GM19397 (cell line): ENCODE results near the gene RBBP4.
"Not testable (repeated sequence)": the region's sequence is repeated elsewhere in the genome, so short reads cannot be mapped to it uniquely, and the experiment has no call there.

ENCODE experiments used
- ATAC-seq: cut with Tn5 transposase; IDR thresholded peaks from one replicate; pipeline ENCODE4 v1.9.1; 2021; ENCODE audit warnings: mild to moderate bottlenecking, moderate library complexity; ENCODE audit not compliant: unreplicated experiment

RBBP4 gene

GRCh38 chr1:32650752-32651460 is at the start of gene RBBP4:
Gene RBBP4, plus strand, starts transcription at chr1:32651208. Its CDS starts 99 bp downstream, at chr1:32651307.
- peak; percentile 82 for ATAC-seq

GRCh38 chr1:32605711-32606424 is 45.1 kb upstream of the RBBP4 start:
- ATAC-seq: no peak

GRCh38 chr1:32606565-32607371 is 44.2 kb upstream of the RBBP4 start:
- ATAC-seq: no peak

- ATAC-seq: no peak
Measured at GRCh38 chr1:32609180-32609579, 41.8 kb upstream of the RBBP4 start.

DNA sequence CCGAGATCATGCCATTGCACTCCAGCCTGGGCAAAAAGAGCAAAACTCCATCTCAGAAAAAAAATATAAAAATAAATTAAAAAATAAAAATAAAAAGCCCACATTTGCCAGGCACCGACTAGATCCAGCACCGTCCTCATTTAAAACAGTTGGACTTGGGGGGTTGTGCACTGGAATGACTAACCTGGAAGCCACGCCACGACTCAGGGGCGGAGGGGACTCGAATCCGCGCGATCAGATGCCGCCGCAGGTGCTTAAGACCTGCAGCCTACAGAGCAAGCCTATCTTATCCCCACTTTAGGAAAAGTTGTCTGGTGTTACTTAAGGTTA is 39.2 kb upstream of the RBBP4 start:
- no peak for ATAC-seq

- peak; percentile 57 for ATAC-seq
Measured at GRCh38 chr1:32612189-32612881, 38.7 kb upstream of the RBBP4 start.

DNA sequence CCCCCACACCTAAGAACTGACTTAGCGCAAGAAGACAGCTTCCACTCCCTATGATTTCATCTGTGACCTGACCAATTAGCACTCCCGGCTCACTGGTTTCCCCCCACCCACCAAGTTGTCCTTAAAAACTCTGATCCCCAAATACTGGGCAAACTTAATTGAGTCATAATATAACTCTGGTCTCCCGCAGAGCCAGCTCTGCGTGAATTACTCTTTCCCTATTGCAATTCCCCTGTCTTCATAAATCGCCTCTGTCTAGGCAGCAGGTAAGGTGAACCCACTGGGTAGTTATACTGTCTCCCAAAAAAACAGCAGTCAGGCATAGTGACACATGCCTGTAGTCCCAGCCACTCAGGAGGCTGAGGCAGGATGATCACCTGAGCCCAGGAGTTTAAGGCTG is 37.5 kb upstream of the RBBP4 start:
- no peak for ATAC-seq

DNA sequence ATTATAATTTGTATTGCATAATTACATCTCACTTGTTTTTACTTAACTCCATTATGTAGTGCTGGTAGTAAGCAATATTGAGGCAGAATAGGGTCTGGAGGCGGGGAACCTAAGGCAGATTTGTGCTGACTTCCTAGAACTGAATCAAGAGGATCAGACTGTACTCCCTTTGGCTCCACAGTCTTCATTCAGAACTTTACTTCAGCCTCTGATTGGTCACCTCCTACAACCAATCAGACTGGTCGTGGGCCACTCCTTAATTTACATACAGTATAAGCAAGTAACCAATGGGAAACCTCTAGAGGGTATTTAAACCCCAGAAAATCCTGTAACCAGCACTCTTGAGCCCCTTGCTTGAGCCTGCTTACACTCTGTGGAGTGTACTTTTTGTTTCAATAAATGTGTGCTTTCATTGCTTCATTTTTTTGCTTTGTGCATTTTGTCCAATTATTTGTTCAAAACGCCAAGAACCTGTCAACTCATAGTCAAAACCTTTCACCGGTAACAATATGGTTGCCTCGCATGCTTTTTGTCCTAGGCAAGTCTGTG is 32.3 kb upstream of the RBBP4 start:
- ATAC-seq: no peak

DNA sequence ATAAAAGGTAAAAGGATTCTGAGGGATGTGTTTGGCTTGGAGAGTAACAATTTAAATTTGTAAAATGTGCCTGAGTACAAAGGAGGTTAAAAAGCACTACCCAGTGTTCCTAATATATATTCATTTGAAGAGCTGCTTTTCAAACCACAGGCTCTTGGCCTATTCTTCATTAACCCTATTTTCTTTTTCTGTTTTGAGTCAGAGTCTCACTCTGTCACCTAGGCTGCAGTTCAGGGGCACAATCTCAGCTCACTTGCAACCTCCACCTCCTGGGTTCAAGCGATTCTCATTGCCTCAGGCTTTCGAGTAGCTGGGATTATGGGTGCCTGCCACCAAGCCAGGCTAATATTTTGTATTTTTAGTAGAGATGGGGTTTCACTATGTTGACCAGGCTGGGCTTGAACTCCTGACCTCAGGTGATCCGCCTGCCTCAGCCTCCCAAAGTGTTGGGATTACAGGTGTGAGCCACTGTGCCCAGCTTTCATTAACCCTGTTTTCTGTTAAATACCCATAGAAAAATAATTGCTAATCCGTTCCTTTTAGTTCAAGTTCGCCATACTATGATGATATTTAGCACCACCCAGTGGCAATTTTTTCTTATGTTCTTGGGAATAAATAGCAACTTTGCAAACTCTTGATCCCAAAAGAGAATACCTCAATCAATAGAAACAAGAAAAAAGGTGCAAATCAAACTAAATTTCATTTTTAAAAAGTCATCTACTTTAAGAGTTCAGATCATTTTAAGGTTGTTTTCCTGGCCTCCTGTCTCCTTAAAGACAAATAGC is 31.1 kb upstream of the RBBP4 start:
- no peak for ATAC-seq

- ATAC-seq: no peak
Measured at GRCh38 chr1:32622205-32622604, 28.8 kb upstream of the RBBP4 start.

- ATAC-seq: no peak
Measured at GRCh38 chr1:32622806-32623681, 28.0 kb upstream of the RBBP4 start.

DNA sequence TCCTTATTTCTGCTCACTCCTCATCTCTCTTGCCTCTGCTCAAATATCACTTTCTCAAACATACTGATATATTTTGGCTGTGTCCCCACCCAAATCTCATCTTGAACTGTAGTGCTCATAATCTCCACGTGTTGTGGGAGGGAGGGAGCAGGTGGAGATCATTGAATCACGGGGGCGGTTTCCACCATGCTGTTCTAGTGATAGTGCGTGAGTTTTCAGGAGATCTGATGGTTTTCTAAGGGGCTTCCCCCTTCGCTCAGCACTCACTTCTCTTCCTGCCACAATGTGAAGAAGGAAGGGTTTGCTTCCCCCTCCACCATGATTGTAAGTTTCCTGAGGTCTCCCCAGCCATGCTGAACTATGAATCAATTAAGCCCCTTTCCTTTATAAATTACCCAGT is 27.2 kb upstream of the RBBP4 start:
- ATAC-seq: no peak

DNA sequence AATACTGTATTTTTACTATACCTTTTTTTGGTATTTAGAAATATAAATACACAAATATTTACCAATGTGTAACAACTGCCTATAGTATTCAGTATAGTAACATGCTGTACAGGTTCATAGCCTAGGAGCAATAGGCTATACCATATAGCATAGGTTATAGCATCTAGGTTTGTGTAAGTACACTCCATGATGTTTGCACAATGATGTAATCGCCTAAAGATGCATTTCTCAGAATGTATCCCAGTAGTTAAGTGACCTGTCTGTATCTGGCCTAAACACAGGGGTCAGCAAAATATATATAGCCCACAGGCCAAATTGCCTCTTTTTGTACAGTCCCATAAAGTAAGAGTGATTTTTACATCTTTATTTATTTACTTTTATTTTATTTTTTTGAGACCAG is 24.8 kb upstream of the RBBP4 start:
- no peak for ATAC-seq

- no peak for ATAC-seq
Measured at GRCh38 chr1:32627596-32628162, 23.3 kb upstream of the RBBP4 start.

- ATAC-seq: not testable (repeated sequence)
Measured at GRCh38 chr1:32630173-32630572, 20.8 kb upstream of the RBBP4 start.

DNA sequence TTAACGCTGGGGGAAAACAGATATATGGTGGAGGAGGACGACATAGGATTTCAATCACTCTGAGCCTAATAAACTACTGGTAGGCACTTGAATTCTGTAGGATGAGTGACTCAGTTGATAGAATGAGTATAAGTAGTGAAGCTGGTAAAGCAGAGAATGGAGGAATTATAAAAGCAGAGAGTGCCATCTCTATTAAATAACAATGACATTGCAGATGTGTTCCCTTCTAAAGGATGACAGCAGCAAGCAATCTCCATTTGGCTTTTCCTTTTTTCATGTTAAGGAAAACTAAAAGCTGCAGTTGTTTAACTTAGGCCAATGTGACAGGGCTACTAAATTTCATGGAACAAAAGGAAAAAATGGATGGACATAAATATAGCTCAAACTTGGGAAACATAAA is 18.2 kb upstream of the RBBP4 start:
- ATAC-seq: no peak

GRCh38 chr1:32635508-32636277 is 15.3 kb upstream of the RBBP4 start:
- no peak for ATAC-seq
